Measurements from ENCODE around the gene GMPPA.

GMPPA gene

DNA sequence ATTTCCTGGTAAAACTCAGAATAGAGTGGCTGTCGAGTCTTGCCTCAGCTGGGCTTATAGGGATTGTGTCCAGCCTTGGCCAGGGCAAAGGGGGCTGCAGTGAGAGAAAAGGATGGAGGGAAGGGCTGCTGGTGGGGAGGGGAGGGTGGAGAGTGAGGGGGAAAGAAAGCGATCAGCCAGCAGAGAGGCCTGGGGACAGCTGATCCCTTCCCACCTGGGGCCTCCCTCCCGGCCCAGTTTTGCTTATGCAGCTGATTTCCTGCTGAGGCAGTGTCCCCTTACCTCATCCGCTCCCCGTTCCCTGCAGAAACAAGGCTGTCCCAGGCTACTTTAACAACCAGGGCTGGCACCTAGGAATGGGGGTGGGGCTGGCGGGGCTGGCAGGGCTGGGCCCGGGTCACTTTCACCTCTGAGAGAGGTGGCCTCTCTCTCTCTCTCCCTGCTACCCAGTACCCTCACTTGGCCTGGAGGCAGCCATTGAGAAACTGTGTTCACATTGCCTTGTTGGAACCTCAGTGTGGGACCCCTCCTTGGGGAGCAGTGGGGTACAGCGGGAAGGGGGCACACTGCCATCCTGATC, 12.2 kb upstream of the GMPPA start:
- no peak for DNase-seq (ENCODE audit: low read depth in 2 of 2)

DNA sequence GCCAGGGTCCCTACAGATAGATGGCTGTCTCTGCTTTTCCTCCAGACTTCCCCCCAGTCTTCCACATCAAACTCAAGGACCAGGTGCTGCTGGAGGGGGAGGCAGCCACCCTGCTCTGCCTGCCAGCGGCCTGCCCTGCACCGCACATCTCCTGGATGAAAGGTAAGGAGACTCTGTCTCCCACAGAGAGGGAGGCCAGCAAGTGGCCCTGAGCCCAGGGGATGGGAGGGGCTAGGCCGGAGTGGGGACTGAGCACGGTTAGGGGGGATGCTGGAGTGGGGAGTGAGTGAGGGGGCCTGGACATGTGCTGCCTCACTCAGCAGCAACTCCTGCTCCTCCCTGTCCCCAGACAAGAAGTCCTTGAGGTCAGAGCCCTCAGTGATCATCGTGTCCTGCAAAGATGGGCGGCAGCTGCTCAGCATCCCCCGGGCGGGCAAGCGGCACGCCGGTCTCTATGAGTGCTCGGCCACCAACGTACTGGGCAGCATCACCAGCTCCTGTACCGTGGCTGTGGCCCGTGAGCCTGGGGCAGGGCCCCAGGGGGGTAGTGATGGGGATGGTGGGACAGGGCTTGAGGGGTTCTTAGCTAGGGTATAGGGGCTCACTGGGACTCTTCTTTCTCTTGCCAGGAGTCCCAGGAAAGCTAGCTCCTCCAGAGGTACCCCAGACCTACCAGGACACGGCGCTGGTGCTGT, 10.4 kb upstream of the GMPPA start:
- no peak for DNase-seq (ENCODE audit: low read depth in 2 of 2)

DNA sequence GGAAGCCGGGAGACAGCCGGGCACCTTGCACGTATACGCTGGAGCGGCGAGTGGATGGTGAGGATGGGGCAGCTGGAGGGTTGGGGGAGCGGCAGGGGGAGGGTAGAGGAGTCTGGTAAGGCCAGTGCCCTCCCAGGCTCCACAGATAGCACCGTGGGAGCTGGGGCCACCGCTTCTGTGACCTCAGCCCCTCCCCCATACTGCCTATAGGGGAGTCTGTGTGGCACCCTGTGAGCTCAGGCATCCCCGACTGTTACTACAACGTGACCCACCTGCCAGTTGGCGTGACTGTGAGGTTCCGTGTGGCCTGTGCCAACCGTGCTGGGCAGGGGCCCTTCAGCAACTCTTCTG, 9.9 kb upstream of the GMPPA start:
- DNase-seq (ENCODE audit: low read depth in 2 of 2), result no peak

DNA sequence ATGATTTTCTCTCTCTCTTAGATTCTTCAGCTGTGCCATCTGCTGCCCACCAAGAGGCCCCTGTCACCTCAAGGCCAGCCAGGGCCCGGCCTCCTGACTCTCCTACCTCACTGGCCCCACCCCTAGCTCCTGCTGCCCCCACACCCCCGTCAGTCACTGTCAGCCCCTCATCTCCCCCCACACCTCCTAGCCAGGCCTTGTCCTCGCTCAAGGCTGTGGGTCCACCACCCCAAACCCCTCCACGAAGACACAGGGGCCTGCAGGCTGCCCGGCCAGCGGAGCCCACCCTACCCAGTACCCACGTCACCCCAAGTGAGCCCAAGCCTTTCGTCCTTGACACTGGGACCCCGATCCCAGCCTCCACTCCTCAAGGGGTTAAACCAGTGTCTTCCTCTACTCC, 9.4 kb upstream of the GMPPA start:
- DNase-seq (ENCODE audit: low read depth in 2 of 2), result no peak

DNA sequence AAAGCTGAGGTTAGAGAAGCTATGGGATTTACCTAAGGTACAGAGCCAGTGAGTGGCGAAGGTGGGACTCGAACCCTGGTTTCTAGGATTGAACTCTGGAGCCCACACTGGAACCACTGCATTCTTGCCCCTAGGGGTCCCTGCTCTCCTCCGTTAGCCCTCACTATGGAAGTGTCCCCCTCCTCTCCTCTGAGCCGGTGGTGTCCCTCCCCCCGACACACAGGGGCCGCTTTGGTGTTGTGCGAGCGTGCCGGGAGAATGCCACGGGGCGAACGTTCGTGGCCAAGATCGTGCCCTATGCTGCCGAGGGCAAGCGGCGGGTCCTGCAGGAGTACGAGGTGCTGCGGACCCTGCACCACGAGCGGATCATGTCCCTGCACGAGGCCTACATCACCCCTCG, 8.5 kb upstream of the GMPPA start:
- no peak for DNase-seq (ENCODE audit: low read depth in 2 of 2)

DNA sequence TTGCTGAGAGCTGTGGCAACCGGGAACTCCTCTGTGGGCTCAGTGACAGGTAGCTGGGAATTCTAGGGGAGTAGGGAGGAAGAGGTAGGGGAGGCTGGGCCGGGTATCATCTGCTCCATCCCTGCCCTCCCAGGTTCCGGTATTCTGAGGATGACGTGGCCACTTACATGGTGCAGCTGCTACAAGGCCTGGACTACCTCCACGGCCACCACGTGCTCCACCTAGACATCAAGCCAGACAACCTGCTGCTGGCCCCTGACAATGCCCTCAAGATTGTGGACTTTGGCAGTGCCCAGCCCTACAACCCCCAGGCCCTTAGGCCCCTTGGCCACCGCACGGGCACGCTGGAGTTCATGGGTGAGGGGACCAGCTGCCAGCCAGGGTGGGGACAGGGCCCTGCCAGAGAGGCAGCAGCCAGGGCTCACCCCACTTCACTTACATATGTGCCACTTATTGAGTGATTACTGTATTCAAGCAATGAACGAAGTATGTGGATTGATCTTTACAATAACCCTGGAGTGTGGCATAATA, 8.0 kb upstream of the GMPPA start:
- no peak for DNase-seq (ENCODE audit: low read depth in 2 of 2)

DNA sequence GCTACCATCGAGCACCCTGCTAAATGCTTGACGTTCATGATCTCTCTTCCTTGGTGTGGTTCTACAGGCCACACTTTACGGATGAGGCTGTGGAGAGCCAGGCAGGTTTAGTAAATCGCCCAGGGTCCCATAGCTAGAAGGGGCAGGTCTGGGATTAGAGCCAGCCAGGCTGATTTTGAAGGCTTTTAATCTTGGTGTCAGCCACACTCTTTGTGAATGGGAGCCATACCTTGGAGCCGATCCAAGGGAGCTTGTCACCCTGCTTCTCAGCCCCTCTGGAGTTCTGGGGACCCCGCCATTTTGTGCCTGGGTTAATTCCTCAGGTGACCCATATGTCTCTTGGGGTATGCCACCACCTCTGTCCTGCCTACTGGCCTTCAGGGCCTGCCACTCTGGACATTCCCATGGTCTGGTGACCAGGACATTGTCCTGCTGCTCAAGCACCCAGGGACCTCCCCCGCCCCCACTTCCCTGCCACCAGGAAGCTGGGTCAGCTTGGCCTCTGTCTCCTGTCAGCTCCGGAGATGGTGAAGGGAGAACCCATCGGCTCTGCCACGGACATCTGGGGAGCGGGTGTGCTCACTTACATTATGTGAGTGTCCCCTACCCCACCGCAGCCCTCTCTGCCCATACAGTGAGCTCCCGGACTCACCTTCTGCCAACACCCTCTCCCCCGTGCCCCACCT, 7.3 kb upstream of the GMPPA start:
- no peak for DNase-seq (ENCODE audit: low read depth in 2 of 2)

DNA sequence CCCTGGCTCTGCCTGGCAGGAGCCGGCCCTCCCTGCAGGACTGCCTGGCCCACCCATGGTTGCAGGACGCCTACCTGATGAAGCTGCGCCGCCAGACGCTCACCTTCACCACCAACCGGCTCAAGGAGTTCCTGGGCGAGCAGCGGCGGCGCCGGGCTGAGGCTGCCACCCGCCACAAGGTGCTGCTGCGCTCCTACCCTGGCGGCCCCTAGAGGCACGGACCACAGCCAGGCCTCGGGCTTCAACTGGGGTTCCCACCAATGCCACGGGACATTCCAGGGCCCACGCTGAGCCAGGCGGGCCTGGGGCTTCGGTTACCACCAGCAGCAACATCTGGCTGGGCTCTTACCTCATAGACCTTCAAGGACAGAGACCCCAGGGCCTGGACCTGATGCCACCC, 6.1 kb upstream of the GMPPA start:
- no peak for DNase-seq (ENCODE audit: low read depth in 2 of 2)

DNA sequence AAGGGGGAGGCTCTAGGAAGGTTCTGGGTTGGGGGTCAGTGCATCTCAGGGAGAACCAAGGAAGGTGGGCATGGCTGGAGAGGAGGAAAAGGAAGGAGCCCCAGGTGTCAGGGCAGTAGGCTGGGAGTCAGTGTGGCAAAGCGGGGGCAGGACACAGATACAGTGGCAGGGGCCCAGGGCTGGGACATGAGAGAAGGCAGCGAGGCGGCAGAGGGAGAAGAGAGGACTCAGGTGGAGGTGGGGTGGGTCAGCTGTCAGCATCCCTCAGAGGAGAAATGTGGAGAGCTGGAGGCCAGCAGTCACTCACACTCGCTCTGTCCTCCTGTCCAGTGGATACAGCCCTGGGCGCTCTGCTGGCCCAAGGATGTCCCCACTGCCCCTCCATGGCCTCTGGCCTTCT, 5.6 kb upstream of the GMPPA start:
- no peak for DNase-seq (ENCODE audit: low read depth in 2 of 2)

DNA sequence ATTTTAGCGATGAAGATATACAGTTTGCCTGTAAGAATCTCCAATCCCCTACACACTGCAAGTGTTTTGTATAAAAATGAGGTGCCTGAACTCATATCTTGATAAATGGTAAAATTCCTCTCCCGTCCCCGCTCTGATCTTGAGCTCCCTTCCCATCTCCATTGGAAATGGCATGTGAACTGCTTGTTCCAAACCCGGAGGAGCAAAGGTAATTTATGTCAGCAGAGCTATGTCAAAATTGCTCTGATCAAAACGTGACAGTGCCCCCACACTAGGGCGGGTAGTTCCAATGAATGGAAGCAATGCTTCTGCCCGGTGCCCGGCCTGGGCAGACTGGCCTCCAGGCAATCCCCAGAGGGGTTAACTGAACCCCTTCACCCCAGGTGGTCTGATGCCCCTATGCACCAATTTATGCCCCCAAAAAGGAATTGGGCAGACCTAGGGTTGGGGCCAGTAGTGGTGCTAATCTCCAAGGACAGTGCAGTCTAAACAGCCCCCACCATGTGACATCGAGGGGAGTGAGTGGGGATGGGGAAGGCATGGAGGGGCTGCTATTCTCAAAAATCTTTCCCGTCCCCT, 3.6 kb upstream of the GMPPA start:
- DNase-seq (ENCODE audit: low read depth in 2 of 2), result no peak

DNA sequence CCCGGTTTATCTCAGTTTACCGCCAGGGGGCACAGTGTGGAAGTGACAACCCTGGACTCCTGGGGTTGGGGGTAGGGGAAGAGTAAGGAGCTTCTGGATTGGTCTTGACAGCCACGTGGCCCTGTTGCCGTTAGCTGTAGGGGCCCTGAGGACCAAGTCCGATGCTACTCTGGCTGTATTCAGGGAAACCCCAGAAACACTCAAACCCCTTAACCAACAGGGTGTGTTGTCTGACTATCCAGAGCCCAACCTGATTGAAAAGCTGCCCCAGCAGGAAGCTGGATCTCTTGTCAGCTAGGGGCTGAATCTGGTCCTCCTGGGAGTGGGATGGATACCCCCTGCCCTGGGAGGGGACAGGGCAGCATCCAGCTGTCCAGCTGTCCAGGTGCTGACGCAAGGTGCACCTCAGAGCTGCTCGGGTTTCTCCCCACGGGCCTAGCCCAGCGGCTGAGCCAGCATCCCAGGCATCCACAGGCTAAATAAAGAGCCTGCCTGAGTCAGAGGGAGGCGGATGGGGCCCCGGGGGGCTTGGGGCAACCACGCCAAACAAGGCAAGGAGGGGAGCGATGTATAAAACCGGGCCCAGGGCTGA, 3.1 kb upstream of the GMPPA start:
- DNase-seq (ENCODE audit: low read depth in 2 of 2), result peak in 1 of 2 donors; percentile 13

DNA sequence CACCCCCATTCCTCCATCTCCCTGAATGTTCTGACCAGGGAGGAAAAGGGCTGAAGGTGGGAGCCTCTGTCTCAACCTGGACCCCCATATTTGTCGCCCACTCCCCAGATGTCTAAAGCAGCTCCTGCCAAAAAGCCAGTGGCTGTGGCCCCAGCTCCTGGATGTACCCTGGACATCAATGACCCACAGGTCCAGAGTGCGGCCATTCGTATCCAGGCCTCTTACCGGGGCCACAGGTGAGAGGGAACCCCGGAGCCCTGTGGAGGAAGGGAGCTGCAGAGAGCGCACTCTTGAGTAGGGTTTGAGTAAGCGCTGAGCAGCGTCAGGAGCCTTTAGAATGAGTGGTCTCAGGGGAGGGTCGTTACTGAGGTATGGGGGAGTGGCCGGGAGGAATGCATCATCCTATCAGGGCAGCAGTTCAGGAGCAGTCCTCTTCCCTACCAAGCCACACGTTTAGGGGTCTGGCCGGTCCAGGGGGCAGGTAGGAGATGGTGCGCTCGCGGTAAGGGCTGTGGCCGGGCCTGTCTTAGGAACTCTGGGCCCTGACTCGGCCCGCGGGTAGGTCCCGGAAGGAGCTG, 2.4 kb upstream of the GMPPA start:
- DNase-seq (ENCODE audit: low read depth in 2 of 2), result no peak

DNA sequence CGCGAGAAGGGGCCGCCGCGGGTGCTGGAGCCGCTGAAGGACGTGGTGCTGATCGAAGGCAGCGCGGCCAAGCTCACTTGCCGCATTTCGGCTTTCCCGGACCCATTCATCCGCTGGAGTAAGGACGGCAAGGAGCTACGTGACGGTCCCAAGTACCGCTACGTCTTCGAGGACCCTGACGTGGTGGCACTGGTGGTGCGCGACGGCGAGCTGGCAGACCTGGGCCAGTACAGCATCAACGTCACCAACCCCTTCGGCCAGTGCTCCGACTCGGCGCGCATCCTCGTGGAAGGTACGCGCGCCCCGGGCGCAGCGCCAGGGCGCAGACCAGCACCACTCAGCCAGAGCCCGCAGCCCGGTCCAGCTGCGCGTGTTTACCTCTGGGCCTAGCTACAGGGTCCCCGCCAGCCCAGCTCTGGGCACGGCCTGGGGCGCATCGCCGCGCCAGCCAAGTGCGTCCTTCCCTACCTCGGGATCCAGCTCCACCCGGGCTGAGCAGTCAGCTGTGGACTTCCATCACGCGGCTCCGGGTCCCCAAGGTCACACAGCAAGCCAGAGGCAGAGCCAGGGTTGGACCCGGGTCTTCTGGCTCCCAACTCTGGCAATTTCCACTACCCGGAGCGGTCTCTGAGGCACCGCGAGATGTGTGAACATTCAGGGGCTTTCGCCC, 1.7 kb upstream of the GMPPA start:
- DNase-seq (ENCODE audit: low read depth in 2 of 2), result no peak

DNA sequence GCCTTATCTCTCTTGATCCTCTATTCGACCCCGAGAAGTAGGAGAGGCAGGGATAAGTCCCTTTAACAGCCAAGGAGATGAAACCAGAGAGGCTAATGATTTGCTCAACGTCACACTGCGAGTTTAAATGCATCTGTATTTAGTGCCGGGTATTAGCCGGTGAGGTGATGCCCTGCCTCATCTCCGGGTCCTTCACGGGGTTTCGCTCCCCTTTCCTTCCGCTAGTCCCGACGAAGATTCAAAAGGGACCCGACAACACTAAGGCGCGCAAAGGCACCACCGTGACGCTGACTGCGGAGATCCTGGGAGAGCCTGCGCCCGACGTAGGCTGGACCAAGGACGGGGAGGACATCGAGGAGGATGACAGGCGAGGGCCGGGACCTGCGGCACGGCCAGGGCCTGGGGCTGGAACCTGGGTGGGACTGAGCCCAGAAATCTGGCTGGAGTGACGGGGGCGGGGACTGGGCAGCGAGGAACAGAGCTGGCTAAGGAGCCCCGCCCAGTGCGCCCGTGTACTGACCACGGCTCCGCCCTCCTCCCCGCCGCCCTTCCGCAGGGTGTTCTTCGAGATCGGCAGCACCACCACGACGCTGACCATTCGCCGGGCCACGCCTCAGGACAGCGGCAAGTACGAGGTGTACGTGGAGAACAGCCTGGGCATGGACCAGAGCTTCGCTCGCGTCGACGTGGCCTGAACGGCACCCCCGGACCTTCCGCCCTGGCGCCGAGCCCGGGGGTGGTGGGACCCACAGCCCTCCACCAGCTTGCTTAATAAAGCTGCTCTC, 1.0 kb upstream of the GMPPA start:
- DNase-seq (ENCODE audit: low read depth in 2 of 2), result no peak

DNA sequence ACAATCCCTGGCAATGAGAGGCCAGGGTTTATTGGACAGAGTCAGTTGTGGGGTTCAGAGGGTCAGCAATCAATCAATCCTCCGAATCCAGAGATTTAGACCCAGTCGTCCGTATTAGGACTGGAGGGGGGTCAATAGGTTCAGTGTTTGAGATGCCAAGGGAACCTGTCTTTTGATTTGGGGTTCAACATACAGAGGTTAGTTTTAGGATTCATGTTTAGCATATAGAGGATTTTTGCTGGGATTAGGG, 292 bp downstream of the GMPPA start:
- DNase-seq (ENCODE audit: low read depth in 2 of 2), result no peak

DNA sequence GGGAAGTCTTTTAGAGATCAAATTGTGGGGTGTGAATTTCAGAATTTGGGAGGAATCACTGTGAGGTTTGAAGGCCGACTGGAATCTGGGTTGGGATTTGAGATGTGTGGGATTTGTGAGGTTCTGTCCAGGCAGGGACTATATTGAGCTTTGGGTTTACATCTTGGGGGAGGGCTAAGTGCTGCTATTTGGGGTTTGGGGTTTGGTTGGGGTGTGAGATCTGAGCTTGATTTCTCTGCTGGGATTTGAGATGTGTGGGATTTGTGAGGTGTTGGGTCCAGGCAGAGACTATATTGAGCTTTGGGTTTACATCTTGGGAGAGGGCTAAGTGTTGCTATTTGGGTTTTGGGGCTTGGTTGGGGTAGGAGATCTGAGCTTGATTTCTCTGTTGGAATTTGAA, 864 bp downstream of the GMPPA start:
- DNase-seq (ENCODE audit: low read depth in 2 of 2), result no peak

DNA sequence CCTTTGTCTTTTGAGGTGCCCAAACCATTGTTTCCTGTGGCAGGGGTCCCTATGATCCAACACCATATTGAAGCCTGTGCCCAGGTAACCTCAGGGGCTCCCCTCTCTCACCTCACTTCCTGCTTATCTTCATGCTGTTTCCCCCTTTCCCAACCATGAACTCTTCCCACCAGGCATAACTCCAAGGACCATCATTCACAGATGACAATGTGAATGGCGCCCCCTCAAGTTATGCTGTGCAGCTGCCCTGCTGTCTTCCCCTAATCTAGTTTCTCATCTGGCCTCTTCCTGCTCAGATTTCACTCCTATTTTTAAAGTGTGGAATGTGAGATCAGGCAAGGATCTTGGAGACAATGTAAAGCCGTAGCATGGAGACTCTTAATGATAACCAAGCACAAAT, 1.4 kb downstream of the GMPPA start:
- DNase-seq (ENCODE audit: low read depth in 2 of 2), result no peak

DNA sequence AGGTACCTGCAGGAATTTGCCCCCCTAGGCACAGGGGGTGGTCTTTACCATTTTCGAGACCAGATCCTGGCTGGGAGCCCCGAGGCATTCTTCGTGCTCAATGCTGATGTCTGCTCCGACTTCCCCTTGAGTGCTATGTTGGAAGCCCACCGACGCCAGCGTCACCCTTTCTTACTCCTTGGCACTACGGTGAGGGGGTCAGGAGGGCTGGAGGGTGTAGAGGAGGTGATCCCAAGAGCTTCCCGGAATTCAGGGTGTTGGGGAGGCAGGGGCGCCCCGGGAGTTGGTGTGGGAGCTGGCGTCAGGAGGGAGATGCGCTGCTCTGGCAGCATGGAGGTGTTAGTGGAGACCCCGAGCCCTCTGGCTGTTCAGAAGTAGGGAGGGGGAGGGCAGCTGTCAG, 3.2 kb downstream of the GMPPA start:
- DNase-seq (ENCODE audit: low read depth in 2 of 2), result no peak

DNA sequence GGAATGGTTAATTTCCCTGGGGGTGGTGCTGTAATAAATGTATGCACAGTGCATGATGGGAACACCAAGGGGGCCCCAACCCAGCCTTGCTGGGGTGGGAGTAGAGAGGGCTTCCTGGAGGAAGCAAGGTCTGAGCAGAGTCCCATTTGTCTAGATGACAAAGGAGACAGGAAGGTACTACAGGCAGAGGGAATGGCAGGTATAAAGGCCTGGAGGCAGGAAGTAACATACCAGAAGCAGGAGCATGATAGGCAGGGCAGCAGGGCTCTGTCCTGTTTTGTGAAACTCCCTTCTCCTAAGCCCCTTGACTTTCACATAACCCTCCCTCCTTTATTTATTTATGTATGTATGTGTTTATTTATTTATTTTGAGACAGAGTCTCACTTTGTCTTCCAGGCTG, 3.9 kb downstream of the GMPPA start:
- no peak for DNase-seq (ENCODE audit: low read depth in 2 of 2)

DNA sequence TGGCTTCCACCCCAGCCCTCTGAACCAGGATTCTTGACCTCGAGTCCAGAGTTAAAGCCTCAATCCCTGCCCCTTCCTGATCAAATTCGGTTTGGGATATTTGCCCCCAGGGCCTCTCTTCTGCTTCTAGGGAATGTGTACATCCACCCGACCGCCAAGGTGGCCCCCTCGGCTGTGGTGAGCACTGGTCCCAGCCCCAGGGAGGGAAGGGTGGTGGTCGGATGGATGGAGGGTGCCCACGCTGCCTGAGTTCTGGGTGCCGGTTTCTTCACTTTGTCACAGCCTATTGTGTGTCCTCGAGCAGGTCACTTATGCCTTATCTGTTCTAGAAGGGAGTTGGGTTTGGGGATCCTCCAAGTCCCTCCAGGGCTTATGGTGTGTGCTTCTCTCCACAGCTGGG, 6.9 kb downstream of the GMPPA start:
- no peak for DNase-seq (ENCODE audit: low read depth in 2 of 2)

DNA sequence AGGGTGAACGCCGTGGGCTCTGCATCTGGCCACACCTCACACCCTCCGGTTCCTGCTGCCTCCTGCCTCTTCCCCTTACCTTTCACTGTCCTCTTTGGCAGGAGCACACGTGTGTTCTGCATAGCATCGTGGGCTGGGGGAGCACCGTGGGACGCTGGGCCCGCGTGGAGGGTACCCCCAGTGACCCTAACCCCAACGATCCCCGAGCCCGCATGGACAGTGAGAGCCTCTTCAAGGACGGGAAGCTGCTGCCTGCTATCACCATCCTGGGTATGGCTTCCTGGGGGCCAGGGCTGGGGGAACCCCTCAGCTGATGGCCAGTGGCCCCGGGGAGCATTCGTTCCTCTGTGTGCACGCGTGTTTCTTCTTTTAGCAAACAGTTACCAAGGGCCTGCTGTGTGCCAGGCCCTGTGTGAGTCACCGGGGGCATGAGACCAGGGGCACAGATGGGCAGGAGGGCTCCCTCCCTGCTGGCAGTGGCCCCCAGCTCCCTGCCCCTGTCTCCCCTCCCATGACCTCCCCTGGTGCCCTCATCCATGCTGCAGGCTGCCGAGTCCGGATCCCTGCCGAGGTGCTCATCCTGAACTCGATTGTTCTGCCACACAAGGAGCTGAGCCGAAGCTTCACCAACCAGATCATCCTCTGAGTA, 7.6 kb downstream of the GMPPA start:
- DNase-seq (ENCODE audit: low read depth in 2 of 2), result no peak
